ENCODE data around the gene UMAD1.

UMAD1 gene

DNA sequence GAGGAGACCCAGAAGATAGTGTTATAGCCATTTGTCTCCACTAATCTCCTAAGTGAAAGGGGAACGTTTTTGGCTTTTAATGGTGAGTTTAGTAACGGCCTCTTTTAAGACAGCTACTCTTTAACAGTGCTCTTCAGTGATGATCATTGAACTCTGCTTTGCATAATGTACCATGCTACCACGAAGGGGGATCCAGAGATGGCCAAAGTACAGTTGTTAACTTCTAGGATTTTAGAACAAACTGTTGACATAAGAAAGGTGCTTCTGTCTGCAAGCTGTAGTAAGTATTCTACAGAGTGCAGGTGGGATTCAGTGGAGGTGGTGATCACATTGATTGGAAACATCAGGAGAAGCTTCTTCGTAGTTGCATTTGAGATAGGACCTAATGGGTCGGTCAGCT lies 192.0 kb downstream of the UMAD1 start:
- no peak overlapping the region for H2BK15ac ChIP-seq (ENCODE audit: low read depth, poor library complexity, severe bottlenecking)
- no peak for DNase-seq
- H3K27me3 ChIP-seq (ENCODE audit: control insufficient read depth in 1 of 2, insufficient read depth in 1 of 2, low read length in 2 of 2): no peaks in the 10 kb centered on the region
- H3K4ac ChIP-seq (ENCODE audit: low read depth in 1 of 2, low read length in 2 of 2): no peak overlapping the region
- no peak overlapping the region for H2BK5ac ChIP-seq (ENCODE audit: low read depth, low read length, poor library complexity, severe bottlenecking)
- H4K91ac ChIP-seq (ENCODE audit: low read length): no peak overlapping the region
- no peak overlapping the region for H3K27ac ChIP-seq (ENCODE audit: low read length, poor library complexity, severe bottlenecking)
- no peak overlapping the region for H3K4me2 ChIP-seq (ENCODE audit: low read length, poor library complexity, severe bottlenecking)
- WGBS: 81% methylated on average over 5 of the region's 5 CpGs
- no peak overlapping the region for H2BK12ac ChIP-seq (ENCODE audit: low read length in 2 of 2)
- no peak overlapping the region for H2AK5ac ChIP-seq (ENCODE audit: low read length, severe bottlenecking)
- no peak overlapping the region for H3K4me3 ChIP-seq (ENCODE audit: insufficient read depth in 1 of 2, low read depth in 1 of 2, low read length in 2 of 2)
- peaks cover 2% of the 10 kb centered on the region for H3K4me1 ChIP-seq (ENCODE audit: control insufficient read depth, insufficient read depth, low read depth, low read length)
- H3K36me3 ChIP-seq (ENCODE audit: control insufficient read depth in 1 of 2, insufficient read depth in 2 of 2, low read depth in 1 of 2, low read length in 2 of 2): no peaks in the 10 kb centered on the region
- H3K79me1 ChIP-seq (replicated peaks; ENCODE audit: low read length, poor library complexity, severe bottlenecking): peaks cover 4% of the 10 kb centered on the region
- H3K14ac ChIP-seq (ENCODE audit: low read length in 2 of 2): no peak overlapping the region
- no peak overlapping the region for H3K18ac ChIP-seq (ENCODE audit: low read depth in 1 of 2, low read length in 2 of 2)
- H3K9me3 ChIP-seq (ENCODE audit: control insufficient read depth, low read length): no peaks in the 10 kb centered on the region
- H4K8ac ChIP-seq (ENCODE audit: low read length): no peak overlapping the region
- H2BK120ac ChIP-seq (ENCODE audit: low read depth, low read length): no peak overlapping the region
- no peak overlapping the region for H3K9ac ChIP-seq (ENCODE audit: low read length)
- H2AFZ ChIP-seq (ENCODE audit: low read depth, low read length): no peak overlapping the region
- H3K23ac ChIP-seq (ENCODE audit: low read length in 2 of 2): no peak overlapping the region

DNA sequence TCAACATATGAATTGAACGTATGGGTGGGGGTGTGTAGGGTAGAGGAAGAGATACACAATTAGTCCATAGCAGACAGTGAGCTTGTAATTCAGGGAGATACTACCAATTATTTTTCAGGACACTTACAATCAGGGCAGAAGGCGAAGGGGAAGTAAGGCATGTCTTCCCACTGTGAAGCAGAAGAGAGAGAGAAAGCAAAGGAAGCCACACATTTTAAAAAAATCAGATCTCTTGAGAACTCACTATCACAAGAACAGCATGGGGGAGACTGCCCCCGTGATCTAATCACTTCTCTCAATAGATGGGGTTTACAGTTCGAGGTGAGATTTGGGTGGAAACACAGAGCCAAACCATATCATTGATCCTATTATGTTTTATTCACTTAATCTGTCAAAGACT lies 194.2 kb downstream of the UMAD1 start:
- peaks cover 2% of the 10 kb centered on the region for H3K4me1 ChIP-seq (ENCODE audit: control insufficient read depth, insufficient read depth, low read depth, low read length)
- H3K9me3 ChIP-seq (ENCODE audit: control insufficient read depth, low read length): no peaks in the 10 kb centered on the region
- H3K14ac ChIP-seq (ENCODE audit: low read length in 2 of 2): no peak overlapping the region
- no peak overlapping the region for H3K23ac ChIP-seq (ENCODE audit: low read length in 2 of 2)
- H2AFZ ChIP-seq (ENCODE audit: low read depth, low read length): no peak overlapping the region
- no peaks in the 10 kb centered on the region for H3K36me3 ChIP-seq (ENCODE audit: control insufficient read depth in 1 of 2, insufficient read depth in 2 of 2, low read depth in 1 of 2, low read length in 2 of 2)
- H3K18ac ChIP-seq (ENCODE audit: low read depth in 1 of 2, low read length in 2 of 2): no peak overlapping the region
- no peak overlapping the region for H3K4me3 ChIP-seq (ENCODE audit: insufficient read depth in 1 of 2, low read depth in 1 of 2, low read length in 2 of 2)
- no peak overlapping the region for H3K27ac ChIP-seq (ENCODE audit: low read length, poor library complexity, severe bottlenecking)
- no peak overlapping the region for H3K9ac ChIP-seq (ENCODE audit: low read length)
- no peak overlapping the region for H4K8ac ChIP-seq (ENCODE audit: low read length)
- no peak overlapping the region for H4K91ac ChIP-seq (ENCODE audit: low read length)
- H2AK5ac ChIP-seq (ENCODE audit: low read length, severe bottlenecking): no peak overlapping the region
- H2BK120ac ChIP-seq (ENCODE audit: low read depth, low read length): no peak overlapping the region
- 100% methylated on average over 1 of the region's 4 CpGs for WGBS
- H2BK12ac ChIP-seq (ENCODE audit: low read length in 2 of 2): no peak overlapping the region
- no peaks in the 10 kb centered on the region for H3K27me3 ChIP-seq (ENCODE audit: control insufficient read depth in 1 of 2, insufficient read depth in 1 of 2, low read length in 2 of 2)
- DNase-seq: no peak
- no peaks in the 10 kb centered on the region for H3K79me1 ChIP-seq (replicated peaks; ENCODE audit: low read length, poor library complexity, severe bottlenecking)
- no peak overlapping the region for H2BK5ac ChIP-seq (ENCODE audit: low read depth, low read length, poor library complexity, severe bottlenecking)
- H3K4me2 ChIP-seq (ENCODE audit: low read length, poor library complexity, severe bottlenecking): no peak overlapping the region
- H2BK15ac ChIP-seq (ENCODE audit: low read depth, poor library complexity, severe bottlenecking): no peak overlapping the region
- no peak overlapping the region for H3K4ac ChIP-seq (ENCODE audit: low read depth in 1 of 2, low read length in 2 of 2)

GRCh38 chr7:7841027-7841426 lies 200.5 kb downstream of the UMAD1 start:
- no peak for DNase-seq
- Histone ChIP-seq H2AFZ (ENCODE audit: low read depth, low read length) (no peak overlapping the region), H3K27ac (ENCODE audit: low read length, poor library complexity, severe bottlenecking) (no peak overlapping the region)

GRCh38 chr7:7843240-7843639 lies 202.7 kb downstream of the UMAD1 start:
- Histone ChIP-seq H3K14ac (ENCODE audit: low read length in 2 of 2) (no peak overlapping the region), H3K4me3 (ENCODE audit: insufficient read depth in 1 of 2, low read depth in 1 of 2, low read length in 2 of 2) (no peak overlapping the region), H3K36me3 (ENCODE audit: control insufficient read depth in 1 of 2, insufficient read depth in 2 of 2, low read depth in 1 of 2, low read length in 2 of 2) (no peaks in the 10 kb centered on the region), H3K4ac (ENCODE audit: low read depth in 1 of 2, low read length in 2 of 2) (no peak overlapping the region), H2BK12ac (ENCODE audit: low read length in 2 of 2) (no peak overlapping the region), H2BK5ac (ENCODE audit: low read depth, low read length, poor library complexity, severe bottlenecking) (no peak overlapping the region), H3K18ac (ENCODE audit: low read depth in 1 of 2, low read length in 2 of 2) (no peak overlapping the region), H4K8ac (ENCODE audit: low read length) (no peak overlapping the region), H3K4me1 (ENCODE audit: control insufficient read depth, insufficient read depth, low read depth, low read length) (no peaks in the 10 kb centered on the region), H3K27ac (ENCODE audit: low read length, poor library complexity, severe bottlenecking) (no peak overlapping the region), H3K9me3 (ENCODE audit: control insufficient read depth, low read length) (no peaks in the 10 kb centered on the region), H3K4me2 (ENCODE audit: low read length, poor library complexity, severe bottlenecking) (no peak overlapping the region), H4K91ac (ENCODE audit: low read length) (no peak overlapping the region), H3K9ac (ENCODE audit: low read length) (no peak overlapping the region), H3K23ac (ENCODE audit: low read length in 2 of 2) (no peak overlapping the region), H2BK120ac (ENCODE audit: low read depth, low read length) (no peak overlapping the region), H2AK5ac (ENCODE audit: low read length, severe bottlenecking) (no peak overlapping the region), H3K79me1 (replicated peaks; ENCODE audit: low read length, poor library complexity, severe bottlenecking) (peaks cover 2% of the 10 kb centered on the region), H3K27me3 (ENCODE audit: control insufficient read depth in 1 of 2, insufficient read depth in 1 of 2, low read length in 2 of 2) (no peaks in the 10 kb centered on the region), H2AFZ (ENCODE audit: low read depth, low read length) (no peak overlapping the region), H2BK15ac (ENCODE audit: low read depth, poor library complexity, severe bottlenecking) (no peak overlapping the region)
- DNase-seq: no peak
- 94% methylated on average over 2 of the region's 5 CpGs for WGBS

More at GRCh38 chr7:7841027-7841426, 200.5 kb downstream of the UMAD1 start:
- Histone ChIP-seq H3K36me3 (ENCODE audit: control insufficient read depth in 1 of 2, insufficient read depth in 2 of 2, low read depth in 1 of 2, low read length in 2 of 2) (no peaks in the 10 kb centered on the region), H3K27me3 (ENCODE audit: control insufficient read depth in 1 of 2, insufficient read depth in 1 of 2, low read length in 2 of 2) (no peaks in the 10 kb centered on the region), H2BK12ac (ENCODE audit: low read length in 2 of 2) (no peak overlapping the region), H3K4me3 (ENCODE audit: insufficient read depth in 1 of 2, low read depth in 1 of 2, low read length in 2 of 2) (no peak overlapping the region), H3K14ac (ENCODE audit: low read length in 2 of 2) (no peak overlapping the region), H2BK5ac (ENCODE audit: low read depth, low read length, poor library complexity, severe bottlenecking) (no peak overlapping the region), H3K4ac (ENCODE audit: low read depth in 1 of 2, low read length in 2 of 2) (no peak overlapping the region), H3K4me2 (ENCODE audit: low read length, poor library complexity, severe bottlenecking) (no peak overlapping the region), H4K91ac (ENCODE audit: low read length) (no peak overlapping the region), H3K23ac (ENCODE audit: low read length in 2 of 2) (no peak overlapping the region), H3K9me3 (ENCODE audit: control insufficient read depth, low read length) (no peaks in the 10 kb centered on the region), H3K9ac (ENCODE audit: low read length) (no peak overlapping the region), H4K8ac (ENCODE audit: low read length) (no peak overlapping the region), H3K4me1 (ENCODE audit: control insufficient read depth, insufficient read depth, low read depth, low read length) (no peaks in the 10 kb centered on the region), H3K79me1 (replicated peaks; ENCODE audit: low read length, poor library complexity, severe bottlenecking) (no peaks in the 10 kb centered on the region), H3K18ac (ENCODE audit: low read depth in 1 of 2, low read length in 2 of 2) (no peak overlapping the region), H2AK5ac (ENCODE audit: low read length, severe bottlenecking) (no peak overlapping the region), H2BK15ac (ENCODE audit: low read depth, poor library complexity, severe bottlenecking) (no peak overlapping the region), H2BK120ac (ENCODE audit: low read depth, low read length) (no peak overlapping the region)
- 100% methylated on average over 2 of the region's 7 CpGs for WGBS

All from mesenchymal stem cell (in vitro differentiated cells and primary cell).